GM21447 (cell line): ENCODE data around the gene TFAP2A.

ENCODE experiments used
- ATAC-seq: cut with Tn5 transposase; IDR thresholded peaks from one replicate; pipeline ENCODE4 v1.9.1; 2021; ENCODE audit not compliant: unreplicated experiment

The TFAP2A gene

DNA sequence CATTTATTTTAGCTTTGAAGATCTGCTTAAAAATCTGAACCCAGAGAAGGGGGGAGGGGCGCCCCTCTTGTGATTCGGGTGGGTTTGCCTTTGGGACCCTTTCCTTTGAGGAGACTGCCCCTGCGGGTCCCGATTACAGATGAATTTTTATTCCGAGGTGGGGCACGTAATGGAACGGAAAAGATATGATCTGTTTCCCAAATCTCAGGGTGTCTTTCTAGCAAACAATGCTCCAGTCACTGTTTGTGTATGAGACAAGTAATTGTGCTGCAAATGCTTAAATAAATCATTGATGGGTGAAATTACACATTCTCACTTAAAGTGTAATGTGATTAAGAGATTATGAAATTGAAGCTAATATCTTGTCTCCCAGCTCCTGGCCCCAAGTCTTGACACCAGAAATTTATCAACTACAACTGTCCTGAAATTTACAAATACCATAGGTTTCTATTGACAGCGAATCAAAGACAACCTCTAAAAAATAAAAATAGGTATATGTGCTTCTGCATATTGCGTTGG, 30.7 kb downstream of the TFAP2A start:
- no peak for ATAC-seq

DNA sequence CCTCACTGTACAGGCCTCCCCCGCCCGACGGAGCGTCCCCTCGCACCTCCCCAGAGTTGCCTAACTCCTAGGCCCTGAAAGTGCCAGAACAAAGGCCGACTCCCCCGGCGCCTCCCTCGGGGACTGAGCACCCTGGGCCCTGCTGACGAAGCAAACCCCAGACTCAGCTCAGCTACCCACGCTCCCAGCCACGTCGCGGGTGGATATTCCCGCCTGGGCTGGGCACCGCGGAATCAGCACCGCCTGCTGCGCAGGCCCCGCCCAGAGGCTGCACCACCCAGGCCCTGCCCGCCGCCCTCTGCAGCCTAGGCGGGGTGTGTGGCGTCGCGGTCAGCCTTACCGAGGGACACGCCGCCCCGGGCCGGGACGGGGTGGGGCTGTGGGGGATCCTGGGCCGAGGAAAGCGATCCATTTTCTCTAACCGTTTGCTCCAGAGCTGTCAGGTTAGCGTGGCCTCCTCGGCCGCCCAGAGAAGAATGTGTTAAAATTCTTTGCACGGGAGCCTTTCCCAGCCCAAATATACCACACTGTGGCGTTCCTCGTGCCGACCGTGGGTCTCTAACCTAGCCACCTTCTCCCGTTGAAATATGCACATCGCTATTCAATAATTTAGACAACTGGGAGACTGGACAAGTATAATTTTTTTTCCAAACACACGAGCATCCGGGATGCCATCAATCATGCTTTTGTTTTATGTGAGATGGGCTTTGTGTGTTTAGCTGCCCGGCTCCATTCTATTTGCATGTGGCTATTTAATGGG, 31.4 kb downstream of the TFAP2A start:
- ATAC-seq: no peak

DNA sequence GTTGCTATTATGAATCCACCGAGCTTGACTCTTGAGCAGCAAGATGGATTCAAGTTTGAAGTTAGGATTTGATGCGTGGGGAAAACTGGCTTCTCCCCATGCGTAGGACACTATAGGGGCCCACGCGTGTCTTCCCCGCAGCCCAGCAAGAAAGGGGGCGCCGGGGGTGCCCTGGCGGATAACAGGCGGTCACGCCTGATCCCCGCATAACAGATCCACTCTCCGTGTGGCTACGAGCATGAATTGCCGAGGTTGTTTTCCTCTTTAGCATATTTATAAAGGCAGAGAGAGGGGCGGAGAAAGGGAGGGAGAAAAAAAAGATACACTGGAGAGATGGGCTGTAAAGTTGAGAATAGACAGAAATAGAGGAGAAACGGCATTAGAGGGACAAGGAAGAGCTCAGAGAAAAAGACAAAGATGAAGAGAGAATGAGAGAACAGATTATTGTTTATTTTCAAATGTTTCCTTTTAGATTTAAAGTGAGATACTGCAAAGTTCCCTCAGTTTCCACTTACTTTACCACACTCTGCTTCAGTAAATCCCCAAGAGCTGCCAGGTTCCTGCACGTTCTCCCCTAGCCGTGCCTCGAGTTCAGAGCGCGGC, 32.0 kb downstream of the TFAP2A start:
- ATAC-seq: no peak

DNA sequence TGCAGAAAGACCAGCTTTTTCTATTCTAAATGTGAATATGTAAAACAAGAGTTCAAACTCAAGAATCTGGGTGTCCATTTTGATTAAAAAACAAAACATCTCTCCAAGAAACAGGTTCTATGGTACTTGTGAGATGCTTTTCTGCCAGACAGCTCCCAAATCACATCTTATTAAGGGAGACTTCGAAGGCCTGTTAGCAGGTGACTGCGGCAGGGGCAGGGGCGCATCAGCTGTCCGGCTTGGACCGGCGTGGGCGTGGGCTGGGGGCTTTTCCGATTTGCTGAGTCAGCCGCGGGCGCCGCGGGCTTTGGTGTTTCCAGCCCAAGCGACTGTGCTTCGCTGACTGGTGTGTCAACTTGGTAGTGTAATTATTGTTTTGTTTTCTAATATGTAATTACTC, 32.6 kb downstream of the TFAP2A start:
- ATAC-seq: no peak

DNA sequence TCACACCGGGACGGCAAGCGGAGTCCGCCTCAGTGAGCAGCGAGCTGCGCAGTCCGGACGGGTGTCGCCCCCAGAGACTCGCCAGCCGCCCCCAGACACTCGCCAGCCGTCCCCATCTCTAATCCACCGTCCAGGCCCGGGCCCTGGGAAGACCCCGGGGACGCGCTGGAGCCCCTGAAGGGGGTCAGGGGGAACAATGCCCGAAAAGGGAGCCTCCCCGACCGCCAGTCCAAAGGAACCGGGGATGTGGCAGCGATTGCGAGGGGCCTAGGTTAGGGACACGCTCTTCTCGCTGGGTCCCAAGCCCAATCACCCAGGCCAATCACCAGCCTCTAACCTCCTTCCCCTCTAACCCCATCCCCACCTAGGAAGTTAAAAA, 33.1 kb downstream of the TFAP2A start:
- ATAC-seq: no peak

DNA sequence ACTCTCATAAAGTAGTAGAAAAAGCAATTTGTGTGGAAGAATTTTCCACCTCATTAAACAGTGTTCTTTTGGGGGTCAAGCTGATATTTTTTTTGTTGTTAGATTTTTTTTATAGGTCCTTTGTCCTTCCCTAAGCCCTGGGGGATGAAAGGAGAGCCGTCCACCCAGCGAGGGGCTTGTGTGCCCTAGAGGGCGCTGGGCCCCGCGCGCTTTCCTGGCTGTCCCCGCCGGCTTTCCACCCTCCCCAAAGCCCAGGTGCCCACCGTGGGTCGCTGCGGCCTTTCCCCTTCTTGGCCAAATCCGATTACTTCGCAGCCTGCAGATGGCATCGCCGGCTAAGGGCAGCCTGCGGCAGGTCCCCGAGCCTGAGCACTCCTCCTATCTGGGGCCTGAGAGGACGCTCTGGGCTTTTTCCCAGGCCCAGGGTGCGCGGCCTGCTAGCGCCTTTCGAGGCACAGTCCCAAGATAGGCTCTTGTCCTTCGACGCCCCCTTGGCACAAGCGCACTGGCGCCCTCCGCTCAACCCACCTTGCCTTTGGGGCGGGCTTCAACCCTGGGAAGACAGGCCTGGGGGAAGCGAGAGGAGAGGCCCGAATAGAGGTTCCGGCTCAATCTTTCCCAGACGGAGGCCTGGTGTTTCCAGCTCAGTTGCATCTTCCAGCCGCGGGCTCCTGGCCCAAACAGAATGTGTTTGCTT, 33.6 kb downstream of the TFAP2A start:
- no peak for ATAC-seq

DNA sequence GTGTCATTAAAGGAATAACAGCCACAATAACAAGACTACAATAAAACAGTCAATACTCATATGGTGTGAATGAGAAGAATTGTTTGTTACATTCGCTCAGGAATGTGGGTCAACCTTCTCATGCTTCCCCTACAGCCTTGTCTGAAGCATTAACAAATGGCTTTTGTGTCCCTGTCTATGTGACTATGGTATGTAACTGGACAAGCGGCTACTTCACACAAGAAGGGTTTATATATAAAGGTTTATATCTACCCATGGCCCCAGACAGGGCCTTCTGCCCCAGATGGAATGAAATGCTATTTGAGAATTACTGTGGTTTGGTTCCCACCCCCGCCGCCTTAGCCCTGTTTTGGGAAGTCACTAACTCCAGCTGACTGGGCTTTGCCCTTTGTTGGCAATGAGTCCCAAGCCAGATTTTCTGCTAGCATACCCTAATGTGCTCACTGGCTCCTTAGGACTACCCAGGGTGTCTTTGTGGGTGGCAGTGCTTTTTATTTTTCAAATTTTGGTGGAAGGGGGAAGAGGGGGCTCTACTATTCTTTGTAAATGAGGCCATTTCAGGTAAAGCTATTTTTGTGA, 39.4 kb downstream of the TFAP2A start:
- no peak for ATAC-seq

DNA sequence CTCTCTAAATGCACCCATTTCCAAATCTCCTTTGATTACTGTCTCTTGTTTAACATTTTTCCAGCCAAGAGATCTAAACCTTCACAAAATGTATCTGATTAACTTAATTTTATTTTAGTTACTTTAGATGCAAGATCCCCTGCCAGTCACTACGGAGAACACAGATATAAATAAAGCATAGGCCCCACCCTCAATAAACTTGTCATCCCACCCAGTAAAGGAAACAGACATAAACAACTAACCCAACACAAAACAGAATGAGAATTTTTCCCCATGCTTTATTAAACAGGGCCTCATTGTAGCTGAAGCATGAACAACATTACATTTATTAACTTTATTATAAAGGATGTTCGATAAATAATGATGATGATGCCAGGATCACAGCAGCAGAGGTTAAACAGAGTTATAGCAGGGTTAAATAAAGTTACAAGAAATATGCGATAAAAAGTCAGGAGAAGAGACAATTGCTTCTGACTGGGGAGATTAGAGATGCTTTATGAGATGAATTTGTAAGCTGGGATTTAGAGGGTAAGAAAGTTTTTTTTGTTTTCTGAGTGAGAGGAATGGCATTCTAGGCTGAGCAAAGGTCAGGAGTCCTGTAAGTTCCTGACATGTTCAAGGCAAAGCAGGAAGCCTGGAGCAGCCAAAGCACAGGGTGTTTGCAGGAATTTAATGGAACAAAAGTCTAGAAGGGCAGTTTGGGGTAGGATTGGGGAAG, 41.1 kb downstream of the TFAP2A start:
- no peak for ATAC-seq

DNA sequence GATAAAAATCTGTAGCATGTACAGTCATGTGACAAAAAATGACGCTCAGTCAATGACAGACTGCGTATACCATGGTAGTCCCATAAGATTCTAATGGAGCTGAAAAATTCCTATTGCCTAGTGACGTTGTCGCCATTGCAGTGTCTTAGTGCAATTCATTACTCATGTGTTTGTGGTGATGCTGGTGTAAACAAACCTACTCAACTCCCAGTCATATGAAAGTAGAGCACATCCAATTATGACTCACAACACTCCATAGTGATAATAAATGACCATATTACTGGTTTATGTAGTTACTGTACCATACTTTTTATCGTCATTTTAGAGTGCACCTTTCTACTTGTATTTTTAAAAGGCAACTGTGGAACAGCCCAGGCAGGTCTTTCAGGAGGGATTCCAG, 45.0 kb downstream of the TFAP2A start:
- no peak for ATAC-seq

DNA sequence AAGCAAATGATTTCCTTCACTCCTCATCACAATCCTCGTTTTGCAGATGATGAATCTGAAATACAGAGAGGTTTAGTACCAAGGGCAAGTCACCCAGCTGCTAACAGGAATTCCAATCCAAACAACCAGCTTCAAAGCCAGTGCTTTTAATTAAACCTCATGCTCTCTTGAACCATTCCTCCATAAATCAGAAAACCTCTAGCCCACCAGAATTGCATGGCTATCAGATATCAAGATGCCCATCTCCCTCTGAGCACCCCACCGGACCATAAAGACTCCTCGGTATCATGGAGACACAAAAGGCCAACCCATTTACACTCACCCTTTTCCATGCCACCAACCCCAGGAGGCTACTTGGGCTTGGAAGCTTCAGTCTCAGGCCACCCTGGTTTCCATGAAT, 46.0 kb downstream of the TFAP2A start:
- ATAC-seq: no peak

DNA sequence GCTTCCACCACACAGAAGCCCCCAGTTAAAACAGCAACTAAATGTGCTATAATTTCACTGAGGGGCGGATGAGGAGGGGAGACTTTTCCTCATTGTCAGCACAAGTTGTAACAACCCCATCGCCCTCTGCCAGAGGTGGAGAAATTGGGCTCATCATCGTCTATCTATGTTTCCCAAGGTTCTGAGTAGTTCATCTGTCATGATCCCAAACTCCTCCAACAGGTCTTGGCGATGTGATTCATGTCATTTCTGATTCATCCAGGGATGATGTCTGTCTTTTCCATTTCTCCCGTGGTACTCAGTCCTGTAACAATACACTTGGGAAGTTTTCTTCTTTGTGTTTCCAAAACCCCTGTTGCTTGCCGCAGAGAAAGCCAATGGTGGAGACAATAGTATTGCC, 51.0 kb downstream of the TFAP2A start:
- no peak for ATAC-seq

DNA sequence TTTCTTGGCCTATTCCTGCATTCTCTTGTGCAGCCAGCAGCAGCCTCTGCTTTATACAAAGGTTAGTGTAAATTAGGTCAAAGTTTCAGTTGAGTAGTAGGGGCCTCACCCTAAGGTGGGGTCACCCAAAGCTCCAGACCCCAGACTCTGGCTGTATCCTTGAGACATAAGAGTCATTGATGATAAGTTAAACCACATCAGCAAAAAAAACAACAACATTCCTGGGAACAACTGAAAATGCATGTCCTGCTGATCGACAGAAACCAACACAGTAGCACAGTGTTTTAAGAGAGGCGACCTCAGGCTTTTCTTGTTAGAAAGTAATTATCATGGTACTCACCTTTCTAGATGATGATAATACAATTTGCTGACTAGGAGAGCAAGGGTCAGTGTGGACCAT, 52.6 kb downstream of the TFAP2A start:
- ATAC-seq: no peak

DNA sequence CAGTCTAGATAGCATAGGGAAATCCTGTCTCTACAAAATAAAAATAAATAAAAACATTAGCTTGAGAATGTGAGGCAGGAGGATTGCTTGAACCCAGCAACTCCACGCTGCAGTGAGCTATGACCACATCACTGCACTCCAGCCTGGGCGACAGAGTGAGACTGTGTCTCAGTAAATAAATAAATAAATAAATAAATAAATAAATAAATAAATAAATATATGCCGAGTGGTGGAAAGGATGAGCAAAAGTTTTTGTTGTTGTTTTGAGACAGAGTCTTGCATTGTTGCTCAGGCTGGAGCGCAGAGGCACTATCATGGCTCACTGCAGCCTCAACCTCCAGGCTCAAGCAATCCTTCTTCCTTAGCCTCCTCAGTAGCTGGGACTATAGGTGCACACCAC, 53.4 kb downstream of the TFAP2A start:
- ATAC-seq: no peak

DNA sequence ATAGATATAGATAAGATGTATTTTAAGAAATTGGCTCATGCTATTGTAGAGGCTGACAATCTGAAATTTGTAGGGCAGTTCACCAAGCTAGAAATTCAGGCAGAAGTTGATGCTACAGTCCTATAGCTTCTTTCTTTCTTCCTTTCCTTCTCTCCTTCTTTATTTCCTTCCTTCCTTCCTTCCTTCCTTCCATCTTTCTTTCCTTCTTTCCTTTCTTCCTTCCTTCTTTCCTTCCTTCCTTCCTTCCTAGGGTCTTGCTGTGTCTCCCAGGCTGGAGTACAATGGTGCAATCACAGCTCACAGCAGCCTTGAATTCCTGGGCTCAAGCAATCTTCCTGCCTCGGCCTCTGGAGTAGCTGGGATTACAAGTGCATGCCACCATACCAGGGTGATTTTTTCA, 55.3 kb downstream of the TFAP2A start:
- no peak for ATAC-seq

DNA sequence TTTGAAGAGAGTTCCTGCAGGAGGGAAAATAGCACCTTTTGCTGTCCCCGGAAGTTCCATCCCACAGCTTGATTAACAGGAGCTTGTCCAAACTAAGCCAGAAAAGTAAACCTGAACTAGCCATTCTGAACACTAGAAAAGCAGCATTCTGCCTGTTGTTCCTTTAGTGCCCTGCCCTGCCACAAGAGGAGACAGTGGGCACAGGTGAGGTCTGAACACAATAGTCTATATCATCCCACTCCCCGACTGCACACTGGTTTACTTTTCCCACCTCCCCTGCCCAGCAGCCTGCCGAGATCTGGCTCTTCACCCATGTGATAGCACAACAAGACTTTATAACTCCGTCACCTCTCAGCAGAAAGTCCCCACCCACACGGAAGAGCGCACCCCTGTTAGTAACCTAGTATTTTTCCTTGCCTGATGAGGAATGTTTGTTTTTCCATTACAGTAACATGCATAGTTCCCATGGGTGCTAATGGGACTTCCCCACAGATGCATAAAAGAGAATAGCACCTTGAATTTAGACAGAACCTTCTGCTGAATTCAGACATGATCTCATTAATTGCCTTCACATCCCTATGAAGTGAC, 59.7 kb downstream of the TFAP2A start:
- no peak for ATAC-seq

DNA sequence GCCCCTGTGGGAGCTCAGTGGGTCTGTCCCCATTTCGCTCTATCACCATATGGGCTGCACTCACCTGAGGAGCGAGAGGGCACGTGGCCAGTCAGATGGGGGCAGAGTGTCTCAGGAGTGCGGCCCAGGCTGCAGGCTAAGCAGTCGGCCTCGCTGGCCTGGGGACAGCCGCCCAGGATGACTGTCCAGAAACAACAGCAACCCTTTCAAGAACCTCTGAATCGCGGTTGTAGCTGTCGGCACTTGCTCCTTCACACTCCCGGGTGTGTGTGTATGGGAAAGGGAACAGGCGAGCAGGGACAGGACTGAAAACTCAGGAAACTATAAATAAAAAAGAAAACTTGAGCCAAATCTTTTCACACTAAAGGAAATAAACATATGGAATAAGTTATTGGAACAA, 63.1 kb downstream of the TFAP2A start:
- ATAC-seq: no peak

DNA sequence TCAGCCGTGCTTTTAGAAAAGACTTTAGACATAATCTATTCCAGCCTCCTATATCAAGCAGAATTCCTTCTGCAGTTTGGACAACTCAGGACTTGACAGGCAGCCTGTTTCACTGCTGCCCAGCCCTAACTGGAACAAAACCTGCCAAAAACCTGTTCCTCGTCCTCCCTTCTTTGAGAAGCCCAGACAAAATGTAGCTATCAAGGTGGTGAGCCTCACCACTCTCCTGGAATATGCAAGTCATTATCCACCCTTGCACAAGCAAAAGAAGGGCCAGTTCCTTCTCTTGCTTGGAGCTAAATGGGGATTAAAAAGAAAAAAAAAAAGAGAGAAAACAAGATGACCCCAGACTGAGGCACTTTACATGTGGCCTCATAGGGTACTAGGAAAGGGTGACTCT, 64.2 kb downstream of the TFAP2A start:
- no peak for ATAC-seq

DNA sequence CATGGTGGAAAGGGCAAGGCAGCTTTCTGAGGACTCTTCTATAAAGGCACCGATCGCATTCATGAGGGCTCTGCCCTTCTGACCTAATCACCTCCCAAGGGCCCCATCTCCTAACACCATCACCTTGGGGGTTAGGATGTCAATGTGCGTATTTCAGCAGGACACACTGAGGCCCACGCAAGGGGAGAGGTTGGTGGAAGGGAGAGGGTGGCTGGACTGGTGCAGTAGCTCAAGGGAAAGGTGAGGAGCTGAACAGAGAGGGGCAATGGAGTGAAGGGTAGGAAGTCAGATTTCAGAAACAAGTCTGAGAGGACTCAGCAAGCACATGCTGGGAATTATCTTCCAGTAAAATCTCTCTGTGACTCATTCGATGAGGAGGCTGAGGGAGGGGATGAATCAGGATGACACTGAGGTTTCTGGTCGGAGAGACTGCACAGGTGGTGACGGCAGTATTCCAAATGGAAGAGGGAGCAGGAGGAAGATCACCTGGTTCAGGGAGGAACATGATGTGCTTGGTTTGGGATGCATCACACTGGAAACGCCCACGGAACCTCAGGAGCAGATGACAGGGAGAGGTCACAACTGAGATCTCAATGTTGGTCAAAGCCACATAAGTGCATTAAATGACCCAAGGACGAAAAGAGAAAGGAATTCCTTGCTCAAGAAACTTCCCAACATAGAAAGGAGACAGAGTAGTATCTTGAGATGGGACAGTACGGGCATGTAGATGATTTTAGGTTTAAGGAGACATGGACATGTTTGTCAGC, 67.1 kb downstream of the TFAP2A start:
- ATAC-seq: no peak
